HEK293 (cell line): ENCODE measurements around the gene TRAPPC11.

Experiments used
- CTCF ChIA-PET: fragments of 350-600 bp; formaldehyde crosslinking; extraction: SDS; loops from one replicate; lab custom pipeline; 2021; ENCODE audit warnings: antibody characterized with exemption; lab: Yijun Ruan, JAX
- POLR2A ChIA-PET: fragments of 300-600 bp; formaldehyde crosslinking; extraction: SDS; loops from one replicate; lab custom pipeline; 2020; ENCODE audit warnings: antibody characterized with exemption, inconsistent platforms; lab: Yijun Ruan, JAX
- H3K27ac ChIP-seq: fragments of 200-500 bp; sonication (Bioruptor generic); 2 replicates; pipeline ENCODE4 v1.5.1; 2014; ENCODE audit warnings: low read depth, low read length, control low read depth, inconsistent platforms; ENCODE audit errors: extremely low read depth
- H3K36me3 ChIP-seq, 2 experiments: fragments of 200-500 bp in 1 of 2; sonication (Bioruptor generic) in 1 of 2; 1 replicate in 1 of 2; 2 replicates in 1 of 2; pipeline ENCODE4 v1.5.1; 2014 to 2017; ENCODE audit warnings: inconsistent platforms in 2 of 2, low read length in 2 of 2; ENCODE audit not compliant: control insufficient read depth in 2 of 2, insufficient read depth in 1 of 2
- H3K4me1 ChIP-seq: fragments of 200-500 bp; sonication (Bioruptor generic); 2 replicates; pipeline ENCODE4 v1.5.1; 2014; ENCODE audit warnings: mild to moderate bottlenecking, low read length, inconsistent platforms; ENCODE audit not compliant: control insufficient read depth, insufficient read depth
- H3K4me3 ChIP-seq: 2 replicates; pipeline ENCODE4 v1.5.1; 2011; ENCODE audit warnings: low read depth, mild to moderate bottlenecking, control low read depth, low read length, moderate library complexity
- H3K9me3 ChIP-seq: fragments of 200-500 bp; sonication (Bioruptor generic); 2 replicates; pipeline ENCODE4 v1.5.1; 2014; ENCODE audit warnings: low read depth, low read length, inconsistent platforms; ENCODE audit not compliant: control insufficient read depth, insufficient read depth
- BCL6B ChIP-seq: fragments of 450-650 bp; formaldehyde crosslinking; IDR thresholded peaks from 2 replicates; pipeline ENCODE4 v1.5.1; 2017; ENCODE audit warnings: missing biosample characterization, missing genetic modification characterization
- CTCF ChIP-seq: fragments of 450-650 bp; formaldehyde crosslinking; IDR thresholded peaks from 2 replicates; pipeline ENCODE4 v1.5.1; 2016; ENCODE audit warnings: missing biosample characterization, missing genetic modification characterization
- GLI4 ChIP-seq: fragments of 450-650 bp; formaldehyde crosslinking; IDR thresholded peaks from 2 replicates; pipeline ENCODE4 v1.5.1; 2016; ENCODE audit warnings: missing biosample characterization, missing genetic modification characterization
- PRDM10 ChIP-seq: fragments of 450-650 bp; formaldehyde crosslinking; IDR thresholded peaks from 2 replicates; pipeline ENCODE4 v1.5.1; 2016; ENCODE audit warnings: missing biosample characterization, missing genetic modification characterization
- SP3 ChIP-seq: fragments of 450-650 bp; formaldehyde crosslinking; IDR thresholded peaks from 2 replicates; pipeline ENCODE4 v1.5.1; 2016; ENCODE audit warnings: missing biosample characterization, missing genetic modification characterization
- SP7 ChIP-seq: fragments of 450-650 bp; formaldehyde crosslinking; IDR thresholded peaks from 2 replicates; pipeline ENCODE4 v1.5.1; 2016; ENCODE audit warnings: missing biosample characterization, missing genetic modification characterization
- ZBTB10 ChIP-seq: fragments of 450-650 bp; formaldehyde crosslinking; IDR thresholded peaks from 2 replicates; pipeline ENCODE4 v1.5.1; 2016; ENCODE audit warnings: missing biosample characterization, missing genetic modification characterization
- ZBTB11 ChIP-seq: fragments of 450-650 bp; formaldehyde crosslinking; conservative IDR thresholded peaks from 2 replicates; pipeline ENCODE4 v1.5.1; 2016; ENCODE audit warnings: low read depth, missing biosample characterization, missing genetic modification characterization
- ZBTB20 ChIP-seq: fragments of 450-650 bp; formaldehyde crosslinking; IDR thresholded peaks from 2 replicates; pipeline ENCODE4 v1.5.1; 2016; ENCODE audit warnings: missing biosample characterization, missing genetic modification characterization
- ZNF114 ChIP-seq: fragments of 450-650 bp; formaldehyde crosslinking; IDR thresholded peaks from 2 replicates; pipeline ENCODE4 v1.5.0; 2017; ENCODE audit warnings: missing biosample characterization, missing genetic modification characterization
- ZNF335 ChIP-seq: fragments of 450-650 bp; formaldehyde crosslinking; conservative IDR thresholded peaks from 2 replicates; pipeline ENCODE4 v1.5.1; 2016; ENCODE audit warnings: missing biosample characterization, missing genetic modification characterization
- ZNF426 ChIP-seq: fragments of 450-650 bp; formaldehyde crosslinking; IDR thresholded peaks from 2 replicates; pipeline ENCODE4 v1.5.1; 2017; ENCODE audit warnings: missing biosample characterization, missing genetic modification characterization, mild to moderate bottlenecking, inconsistent platforms, moderate library complexity
- ZNF518A ChIP-seq: fragments of 450-650 bp; formaldehyde crosslinking; conservative IDR thresholded peaks from 2 replicates; pipeline ENCODE4 v1.5.1; 2016; ENCODE audit warnings: low read depth, missing biosample characterization, missing genetic modification characterization
- ZNF561 ChIP-seq: fragments of 450-650 bp; IDR thresholded peaks from 2 replicates; pipeline ENCODE4 v1.5.1; 2018; ENCODE audit warnings: missing biosample characterization, missing genetic modification characterization, borderline replicate concordance

Gene TRAPPC11

GRCh38 chr4:183658362-183659028 lies 598 bp upstream of the TRAPPC11 start:
- Histone ChIP-seq H3K36me3 (peaks cover 0 to 17% of the 10 kb centered on the region in 2 experiments; a peak in 2 of 3 replicates), H3K4me3 (peak overlapping the region; percentile 49), H3K9me3 (no peaks in the 10 kb centered on the region), H3K4me1 (no peaks in the 10 kb centered on the region), H3K27ac (no peak overlapping the region; the same call in 1 of the 2 replicates)
- TF ChIP-seq CTCF (tag by site-specific recombination) (no peak), ZNF426 (no peak), BCL6B (no peak), PRDM10 (tag by site-specific recombination) (no peak), ZBTB10 (tag by site-specific recombination) (no peak), ZBTB20 (tag by site-specific recombination) (peak; percentile 81), ZNF335 (tag by site-specific recombination) (peak; percentile 42), ZNF518A (no peak), ZBTB11 (tag by site-specific recombination) (peak; percentile 28; the same call in 1 of the 2 replicates), SP7 (tag by site-specific recombination) (no peak), ZNF561 (tag by site-specific recombination) (0 out of 2 replicates have a peak, but pooled peaks have one; percentile 8), ZNF114 (no peak), GLI4 (no peak), SP3 (tag by site-specific recombination) (no peak)
- CTCF ChIA-PET, result no interaction called here
- POLR2A ChIA-PET, result no interaction called here
